Fibroblast of skin of right quadriceps (primary cell): ENCODE results near the gene ARHGAP15.

Experiments used
- DNase-seq: peaks from one replicate; pipeline ENCODE4 v3.0.0-alpha.2; 2013

ARHGAP15 gene

GRCh38 chr2:143176606-143177005 lies 47.4 kb downstream of the ARHGAP15 start:
- no peak for DNase-seq

GRCh38 chr2:143177096-143177786 lies 48.0 kb downstream of the ARHGAP15 start:
- DNase-seq = no peak

- DNase-seq = no peak
Observed at GRCh38 chr2:143181494-143181893, 52.3 kb downstream of the ARHGAP15 start.

GRCh38 chr2:143182649-143183048 lies 53.4 kb downstream of the ARHGAP15 start:
- DNase-seq = no peak

GRCh38 chr2:143183804-143184463 lies 54.7 kb downstream of the ARHGAP15 start:
- no peak for DNase-seq

GRCh38 chr2:143186876-143187275 lies 57.7 kb downstream of the ARHGAP15 start:
- no peak for DNase-seq

- no peak for DNase-seq
Observed at GRCh38 chr2:143190431-143190830, 61.2 kb downstream of the ARHGAP15 start.

- DNase-seq = no peak
Observed at GRCh38 chr2:143192106-143192505, 62.9 kb downstream of the ARHGAP15 start.

- no peak for DNase-seq
Observed at GRCh38 chr2:143192716-143193115, 63.5 kb downstream of the ARHGAP15 start.

- DNase-seq = no peak
Observed at GRCh38 chr2:143193121-143193520, 63.9 kb downstream of the ARHGAP15 start.

GRCh38 chr2:143195511-143195910 lies 66.3 kb downstream of the ARHGAP15 start:
- DNase-seq = no peak

- no peak for DNase-seq
Observed at GRCh38 chr2:143204062-143204461, 74.8 kb downstream of the ARHGAP15 start.

- DNase-seq = no peak
Observed at GRCh38 chr2:143205106-143205764, 76.0 kb downstream of the ARHGAP15 start.

- no peak for DNase-seq
Observed at GRCh38 chr2:143209570-143210445, 80.6 kb downstream of the ARHGAP15 start.

- DNase-seq = no peak
Observed at GRCh38 chr2:143210446-143210819, 81.2 kb downstream of the ARHGAP15 start.

GRCh38 chr2:143217512-143218115 lies 88.4 kb downstream of the ARHGAP15 start:
- DNase-seq = no peak

- DNase-seq = no peak
Observed at GRCh38 chr2:143218621-143219020, 89.4 kb downstream of the ARHGAP15 start.

GRCh38 chr2:143219266-143219665 lies 90.0 kb downstream of the ARHGAP15 start:
- no peak for DNase-seq

- no peak for DNase-seq
Observed at GRCh38 chr2:143223556-143223955, 94.3 kb downstream of the ARHGAP15 start.

- no peak for DNase-seq
Observed at GRCh38 chr2:143225931-143226330, 96.7 kb downstream of the ARHGAP15 start.

- DNase-seq = no peak
Observed at GRCh38 chr2:143226714-143227541, 97.7 kb downstream of the ARHGAP15 start.

- no peak for DNase-seq
Observed at GRCh38 chr2:143229411-143229810, 100.2 kb downstream of the ARHGAP15 start.
